GM18873 (cell line): ENCODE measurements around the gene CD164L2.
"Not testable (repeated sequence)": the region's sequence is repeated elsewhere in the genome, so short reads cannot be mapped to it uniquely, and the experiment has no call there.

ENCODE experiments used
- ATAC-seq: cut with Tn5 transposase; IDR thresholded peaks from one replicate; pipeline ENCODE4 v1.9.1; 2021; ENCODE audit warnings: mild to moderate bottlenecking, moderate library complexity, moderate number of reproducible peaks; ENCODE audit not compliant: unreplicated experiment, low FRiP score

The CD164L2 gene

GRCh38 chr1:27391511-27392095 lies 8.5 kb upstream of the CD164L2 start:
- ATAC-seq, result no peak

GRCh38 chr1:27388337-27389005 lies 5.3 kb upstream of the CD164L2 start:
- ATAC-seq, result no peak

- ATAC-seq, result not testable (repeated sequence)
Observed at GRCh38 chr1:27384797-27385196, 1.7 kb upstream of the CD164L2 start.

GRCh38 chr1:27383661-27384060 lies 528 bp upstream of the CD164L2 start:
- no peak for ATAC-seq

- no peak for ATAC-seq
Observed at GRCh38 chr1:27381969-27382762, 967 bp downstream of the CD164L2 start.

GRCh38 chr1:27380766-27381733 lies 2.1 kb downstream of the CD164L2 start:
- no peak for ATAC-seq

GRCh38 chr1:27380224-27380623 lies 2.9 kb downstream of the CD164L2 start:
- no peak for ATAC-seq

GRCh38 chr1:27379564-27380122 lies 3.5 kb downstream of the CD164L2 start:
- ATAC-seq, result no peak

GRCh38 chr1:27377760-27378495 lies 5.2 kb downstream of the CD164L2 start:
- no peak for ATAC-seq

GRCh38 chr1:27374362-27375086 lies 8.6 kb downstream of the CD164L2 start, which contains the start of gene FCN3:
Gene FCN3 (minus strand): TSS chr1:27374824. CDS start chr1:27374818, 6 bp downstream.
- no peak for ATAC-seq

- no peak for ATAC-seq
Observed at GRCh38 chr1:27372808-27373690, 10.1 kb downstream of the CD164L2 start.

- ATAC-seq, result no peak
Observed at GRCh38 chr1:27372022-27372807, 10.9 kb downstream of the CD164L2 start.

GRCh38 chr1:27368869-27369582 lies 14.1 kb downstream of the CD164L2 start:
- no peak for ATAC-seq

- ATAC-seq, result no peak
Observed at GRCh38 chr1:27367160-27367650, 15.9 kb downstream of the CD164L2 start.

GRCh38 chr1:27366411-27367159 lies 16.5 kb downstream of the CD164L2 start, which contains the start of gene MAP3K6:
Gene MAP3K6 (minus strand): TSS chr1:27366961. CDS start chr1:27366597, 364 bp downstream.
- ATAC-seq, result no peak

GRCh38 chr1:27366113-27366410 lies 17.1 kb downstream of the CD164L2 start:
- ATAC-seq, result no peak
